ENCODE measurements around the gene SMC3.

Gene SMC3

GRCh38 chr10:110546077-110546476, 21.4 kb upstream of the SMC3 start:
- DNase-seq, result no peak

DNA sequence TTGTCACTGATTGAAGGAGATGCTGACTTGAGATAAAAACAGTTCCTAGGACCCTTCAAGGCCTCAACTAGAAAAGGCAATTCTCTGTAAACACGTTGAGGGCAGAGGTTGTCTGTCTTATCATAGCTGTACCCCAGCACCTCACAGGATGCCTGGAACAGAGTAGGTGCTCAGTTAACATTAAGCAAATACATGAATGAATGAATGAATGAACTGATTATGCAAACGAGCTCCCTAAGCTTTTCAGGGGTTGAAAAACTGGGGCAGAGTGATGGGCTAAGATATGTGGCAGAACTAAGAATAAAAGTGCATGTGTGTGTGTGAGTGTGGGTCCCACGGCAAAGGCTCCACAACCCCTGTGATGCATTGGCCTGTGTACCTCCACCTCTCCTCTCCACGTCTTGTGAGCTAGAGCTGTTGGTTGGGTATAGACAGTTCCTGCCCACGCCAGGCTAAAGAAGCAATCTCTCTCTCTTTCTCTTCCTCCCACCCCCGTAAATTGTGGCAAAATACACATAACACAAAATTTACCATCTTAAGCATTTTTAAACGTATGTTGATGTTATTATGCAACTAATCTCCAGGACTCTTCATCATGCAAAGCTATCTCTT, 20.9 kb upstream of the SMC3 start:
- DNase-seq, result no peak

DNA sequence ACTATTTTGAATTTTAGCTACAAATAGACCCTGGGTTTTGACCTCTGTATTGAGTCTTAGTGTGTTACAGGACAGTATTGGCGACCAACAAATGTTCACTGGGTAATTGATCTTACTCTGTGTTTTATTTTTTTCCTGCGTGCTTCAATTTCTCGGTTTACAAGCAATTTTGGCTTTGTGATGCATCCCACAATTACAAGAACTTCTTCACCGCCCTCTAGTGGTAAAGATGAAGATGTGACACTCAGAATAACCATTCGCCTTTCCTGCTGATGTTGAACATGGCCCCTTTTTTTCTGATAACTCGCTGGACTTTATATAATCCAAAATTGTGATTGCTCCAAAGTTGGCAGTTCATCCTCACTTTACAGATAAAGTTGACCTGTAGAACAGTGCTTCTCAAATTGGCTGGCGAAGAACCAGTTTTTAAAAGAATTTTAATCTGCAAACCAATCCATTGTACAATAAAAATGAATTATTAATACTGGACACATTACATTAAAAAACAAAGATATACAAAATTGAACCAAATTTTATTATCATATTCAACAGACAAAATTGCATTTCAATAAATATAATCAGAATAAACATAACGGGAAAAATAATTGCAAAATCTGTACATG, 20.2 kb upstream of the SMC3 start:
- DNase-seq, result peak in 1 of 2 donors; percentile 80

- no peak for DNase-seq
Measured at GRCh38 chr10:110548002-110548401, 19.5 kb upstream of the SMC3 start.

GRCh38 chr10:110549211-110549610, 18.3 kb upstream of the SMC3 start:
- DNase-seq, result no peak

GRCh38 chr10:110553905-110554304, 13.6 kb upstream of the SMC3 start:
- no peak for DNase-seq

DNA sequence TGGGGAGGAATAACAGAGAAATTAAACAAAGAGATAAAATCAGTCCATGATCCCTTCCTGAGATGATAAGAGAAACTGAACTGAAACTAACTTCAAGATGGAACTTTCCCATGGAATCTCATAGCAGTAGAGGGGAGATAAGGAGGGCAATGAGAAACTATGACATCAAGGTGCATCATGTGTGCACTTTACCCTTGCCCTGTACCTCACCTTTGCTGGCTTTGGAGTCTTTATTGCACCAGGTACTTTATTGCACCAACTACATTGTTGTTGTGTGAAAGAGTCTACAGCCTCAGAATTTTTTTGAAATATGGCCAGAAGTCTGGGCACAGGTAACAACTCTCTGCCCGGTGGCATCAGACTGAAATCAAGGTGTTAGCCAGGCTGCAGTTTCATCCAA, 11.2 kb upstream of the SMC3 start:
- no peak for DNase-seq

DNA sequence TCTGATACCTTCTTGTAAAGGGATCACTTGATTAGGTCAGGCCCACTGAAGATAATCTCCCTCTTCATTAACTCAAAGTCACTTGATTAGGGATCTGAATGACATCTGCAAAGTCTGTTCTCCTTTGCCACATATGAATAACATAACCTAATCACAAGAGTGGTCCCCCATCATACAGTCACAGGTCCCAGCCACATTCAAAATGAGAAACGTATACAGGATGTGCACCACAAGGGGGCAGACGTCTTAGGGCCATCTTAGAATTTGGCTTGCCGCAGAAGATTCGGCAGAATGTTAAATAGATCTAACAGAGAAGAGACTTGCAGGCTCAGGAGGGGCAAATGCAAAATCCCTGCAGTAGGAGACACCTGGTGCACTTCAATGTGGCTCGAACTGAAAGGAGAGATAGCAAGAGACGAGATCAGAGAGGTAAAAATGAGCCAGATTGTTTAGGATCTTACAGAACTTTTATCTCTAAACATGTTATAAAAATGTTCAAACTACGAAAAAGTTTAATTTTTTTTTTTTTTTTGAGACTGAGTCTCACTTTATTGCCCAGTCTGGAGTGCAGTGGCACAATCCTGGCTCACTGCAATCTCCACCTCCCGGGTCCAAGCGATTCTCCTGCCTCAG, 10.4 kb upstream of the SMC3 start:
- peak; percentile 60 to 71 for DNase-seq

GRCh38 chr10:110558041-110558440, 9.5 kb upstream of the SMC3 start:
- DNase-seq, result no peak

GRCh38 chr10:110560012-110560411, 7.5 kb upstream of the SMC3 start:
- no peak for DNase-seq

- no peak for DNase-seq
Measured at GRCh38 chr10:110561292-110561691, 6.2 kb upstream of the SMC3 start.

DNA sequence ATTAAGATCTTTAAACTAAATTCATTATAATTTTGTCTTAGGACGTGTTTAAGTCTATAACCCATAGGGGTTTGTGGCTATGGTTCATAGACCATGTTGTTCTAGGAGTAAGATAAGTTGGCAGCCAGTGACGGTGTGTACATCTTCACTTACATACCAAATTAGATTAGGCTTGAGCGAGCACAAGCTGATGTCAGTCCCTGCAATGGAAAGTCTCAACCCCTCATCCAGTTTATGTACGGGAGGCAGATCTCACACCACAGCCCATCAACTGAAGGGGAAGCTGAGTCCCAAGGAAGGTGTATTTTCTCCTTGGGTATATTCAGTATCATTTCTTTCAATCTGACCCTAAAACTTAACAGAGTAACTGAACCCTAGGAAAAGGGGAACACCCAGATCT, 5.1 kb upstream of the SMC3 start:
- no peak for DNase-seq

- DNase-seq, result no peak
Measured at GRCh38 chr10:110563132-110563531, 4.4 kb upstream of the SMC3 start.

- no peak for DNase-seq
Measured at GRCh38 chr10:110566472-110567200, 859 bp upstream of the SMC3 start.

GRCh38 chr10:110568055-110568735, 700 bp downstream of the SMC3 start:
- peak; percentile 49 to 61 for DNase-seq

DNA sequence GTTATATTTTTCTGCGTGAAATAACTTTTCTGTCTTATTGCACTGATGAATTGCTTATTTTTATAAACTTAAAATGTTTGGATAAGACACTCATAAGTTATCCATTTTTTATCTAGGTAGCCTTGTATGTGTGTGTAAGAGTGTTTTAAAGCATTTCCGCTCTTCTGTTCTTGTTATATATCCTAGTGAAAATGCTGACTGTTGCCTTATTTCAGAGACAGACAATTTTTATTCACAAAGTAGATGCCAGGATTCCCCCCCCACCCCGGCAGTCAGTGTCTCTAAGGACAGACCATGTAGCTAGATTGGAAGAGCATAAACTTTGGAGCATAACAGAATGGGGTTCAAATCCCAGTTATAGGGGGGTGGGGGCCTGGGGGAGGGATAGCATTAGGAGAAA, 1.6 kb downstream of the SMC3 start:
- no peak for DNase-seq

DNA sequence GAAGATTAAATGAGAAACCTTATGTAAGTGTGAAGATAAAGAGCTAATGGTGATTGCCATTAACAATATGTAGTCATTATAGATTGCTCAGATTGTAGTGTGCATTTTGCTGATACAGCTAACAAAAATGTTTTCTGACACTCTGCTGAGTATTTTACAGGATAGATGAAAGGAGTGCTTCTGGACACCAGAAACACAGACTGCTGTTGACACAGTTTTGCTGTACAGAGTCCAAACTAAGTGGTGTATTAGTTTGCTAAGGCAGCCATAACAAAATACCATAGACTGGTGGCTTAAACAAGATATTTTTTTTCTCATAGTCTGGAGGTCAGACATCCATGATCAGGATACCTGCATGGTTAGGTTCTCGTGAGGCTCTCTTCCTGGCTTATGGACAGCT, 2.2 kb downstream of the SMC3 start:
- DNase-seq, result no peak

DNA sequence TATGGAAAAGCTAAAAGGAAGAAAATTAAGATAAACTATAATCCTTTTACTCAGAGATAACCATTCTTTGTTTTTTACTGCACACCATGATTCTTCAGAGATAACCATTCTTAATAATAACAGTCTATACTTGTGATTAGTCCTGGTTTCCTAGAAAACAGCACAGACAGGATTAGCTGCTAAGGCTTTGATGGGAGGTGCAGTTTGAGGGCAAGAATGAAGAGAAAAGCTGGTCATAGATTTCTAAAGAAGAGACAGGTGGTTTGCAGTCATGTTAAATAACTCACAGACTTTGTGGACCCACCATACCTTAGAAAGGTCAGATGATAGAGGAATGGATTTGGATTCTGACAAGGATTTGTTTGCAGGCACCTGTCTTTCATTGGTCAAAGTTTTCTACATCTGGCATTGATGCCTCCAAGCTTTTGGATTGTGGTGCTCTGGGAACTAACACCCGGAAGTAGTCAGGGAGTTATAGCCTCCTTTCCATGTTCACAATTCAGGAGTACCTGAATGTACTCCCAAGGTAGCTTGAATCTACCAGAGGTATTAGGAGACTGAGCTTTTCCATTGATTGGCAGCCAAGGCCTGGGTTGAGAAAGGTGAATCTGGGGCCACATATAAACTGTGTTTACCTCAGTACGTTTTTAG, 3.7 kb downstream of the SMC3 start:
- no peak for DNase-seq

DNA sequence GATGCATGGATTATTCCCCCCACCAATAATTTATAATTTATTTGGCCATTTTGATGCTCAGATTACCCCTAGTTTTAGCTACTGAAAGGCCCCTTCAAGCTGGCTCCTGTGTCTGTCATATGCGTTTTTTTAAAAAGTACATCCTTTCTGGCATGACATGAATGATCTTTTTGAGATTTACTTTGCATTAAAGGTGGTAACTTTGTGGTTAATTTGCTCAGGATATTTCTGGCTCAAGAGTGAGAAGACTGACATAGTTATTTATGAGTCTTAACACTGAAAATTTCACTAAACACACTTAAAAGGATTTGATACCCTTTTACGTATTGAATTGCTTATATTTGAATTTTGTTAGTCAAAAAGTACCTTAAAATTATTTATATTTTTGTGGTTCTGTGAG, 5.4 kb downstream of the SMC3 start:
- DNase-seq, result no peak

DNA sequence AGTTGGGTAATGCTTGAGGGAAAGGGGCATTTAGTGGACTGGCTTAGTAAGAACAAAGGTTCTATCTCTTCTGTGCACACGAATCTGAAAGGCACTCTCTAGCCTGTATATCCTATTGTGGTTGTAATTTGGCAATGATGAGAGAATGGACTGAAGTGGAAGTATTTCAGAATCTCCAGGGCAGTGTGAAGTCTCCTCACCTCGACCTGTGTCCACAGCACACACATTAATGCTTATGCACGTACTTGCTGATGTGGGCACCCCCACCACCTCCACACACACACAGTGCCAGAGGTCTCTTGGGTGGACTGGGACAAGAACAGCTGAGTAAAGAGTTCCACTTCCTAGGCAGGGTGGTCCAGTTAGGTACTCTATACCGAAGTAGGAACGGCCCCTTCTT, 6.9 kb downstream of the SMC3 start:
- no peak for DNase-seq

GRCh38 chr10:110576220-110576619, 8.7 kb downstream of the SMC3 start:
- no peak for DNase-seq

- DNase-seq, result no peak
Measured at GRCh38 chr10:110577056-110577455, 9.6 kb downstream of the SMC3 start.

DNA sequence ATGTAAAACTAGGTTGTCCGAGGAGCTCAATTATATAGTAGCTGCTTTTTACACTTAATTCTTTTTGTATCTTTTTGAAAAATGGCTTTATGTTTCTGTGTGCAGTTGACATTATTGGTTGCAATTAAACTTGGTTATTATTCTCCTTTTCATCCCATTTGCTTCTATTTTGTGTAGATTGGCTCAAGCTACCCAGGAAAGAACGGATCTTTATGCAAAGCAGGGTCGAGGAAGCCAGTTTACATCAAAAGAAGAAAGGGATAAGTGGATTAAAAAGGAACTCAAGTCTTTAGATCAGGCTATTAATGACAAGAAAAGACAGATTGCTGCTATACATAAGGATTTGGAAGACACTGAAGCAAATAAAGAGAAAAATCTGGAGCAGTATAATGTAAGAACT, 16.5 kb downstream of the SMC3 start:
- no peak for DNase-seq
